ENCODE results near the gene OR4D11. TPM values are rescaled to one million over a fixed set of nuclear protein-coding genes. Genes with fewer than 3 reads are reported as not detected.
"Not testable (repeated sequence)": the region's sequence is repeated elsewhere in the genome, so short reads cannot be mapped to it uniquely, and the experiment has no call there.

The OR4D11 gene
- total and polyA plus RNA-seq, 9 of the 15 experiments (the other 6 are each of a cell fraction or from before 2014, with no cell fraction given), result not detected

- TF ChIP-seq ZBTB40 (IDR thresholded peaks at IDR 0.05) (0 out of 2 replicates have a peak, but pooled peaks have one; percentile 37), DMBX1 (CRISPR knock-in tag; IDR thresholded peaks at IDR 0.05; ENCODE audit: borderline replicate concordance) (peak; percentile 85), DNMT1 (IDR thresholded peaks at IDR 0.05) (peak; percentile 75; the same call in 1 of the 2 replicates), BHLHE40 (IDR thresholded peaks at IDR 0.05; ENCODE audit: low read length) (peak; percentile 19), JUND (tag; IDR thresholded peaks at IDR 0.05; ENCODE audit: borderline replicate concordance, low read depth, low read length) (peak; percentile 60; the same call in 2 of the 3 replicates), FOSL1 (tag; conservative IDR thresholded peaks at IDR 0.05) (peak; percentile 74), ELF1 (tag; IDR thresholded peaks at IDR 0.05) (peak; percentile 63; the same call in 1 of the 2 replicates), GTF2E2 (tag; IDR thresholded peaks at IDR 0.05) (peak; percentile 87), ELF4 (CRISPR knock-in tag; IDR thresholded peaks at IDR 0.05) (peak; percentile 72; the same call in 1 of the 2 replicates), TAF9B (IDR thresholded peaks at IDR 0.05; ENCODE audit: partially characterized antibody) (peak; percentile 51), E2F8 (IDR thresholded peaks at IDR 0.05; ENCODE audit: low read depth, partially characterized antibody) (peak; percentile 51), NCOA4 (IDR thresholded peaks at IDR 0.05; ENCODE audit: partially characterized antibody) (peak; percentile 70), NFATC3 (IDR thresholded peaks at IDR 0.05) (peak; percentile 81)
- not testable (repeated sequence) for TF ChIP-seq ZBTB40 (CRISPR knock-in tag; IDR thresholded peaks at IDR 0.05); JUND (IDR thresholded peaks at IDR 0.05; ENCODE audit: borderline replicate concordance, low read depth, low read length)
Observed at GRCh38 chr11:59547605-59548308, 44.4 kb downstream of the OR4D11 start (continued).

Data from K562 (cell line).